HG03139 (cell line): ENCODE measurements around the gene COL18A1.

Source experiments
- ATAC-seq: cut with Tn5 transposase; IDR thresholded peaks from one replicate; pipeline ENCODE4 v1.9.1; 2021; ENCODE audit not compliant: unreplicated experiment

COL18A1 gene

DNA sequence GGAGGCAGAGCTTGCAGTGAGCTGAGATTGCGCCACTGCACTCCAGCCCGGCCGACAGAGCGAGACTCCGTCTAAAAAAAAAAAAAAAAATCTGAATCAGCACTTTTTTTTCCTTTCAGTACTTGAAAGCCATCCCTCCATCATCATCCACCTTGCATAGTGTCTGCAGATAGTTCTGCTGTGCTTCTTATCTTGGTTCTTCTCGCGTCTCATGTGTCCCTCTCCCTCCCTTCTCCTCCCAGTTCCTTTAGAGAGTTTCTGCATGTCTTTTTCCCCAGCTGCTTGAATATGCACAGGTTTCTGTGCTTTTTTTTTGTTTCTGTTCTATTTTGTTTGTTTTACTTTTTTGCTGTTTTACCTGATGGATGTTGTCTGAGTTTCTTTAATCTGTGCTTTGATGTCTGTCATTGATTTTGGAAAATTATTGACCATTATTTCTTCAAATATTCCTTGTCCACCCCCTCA, 3.9 kb upstream of the COL18A1 start:
- ATAC-seq = no peak

DNA sequence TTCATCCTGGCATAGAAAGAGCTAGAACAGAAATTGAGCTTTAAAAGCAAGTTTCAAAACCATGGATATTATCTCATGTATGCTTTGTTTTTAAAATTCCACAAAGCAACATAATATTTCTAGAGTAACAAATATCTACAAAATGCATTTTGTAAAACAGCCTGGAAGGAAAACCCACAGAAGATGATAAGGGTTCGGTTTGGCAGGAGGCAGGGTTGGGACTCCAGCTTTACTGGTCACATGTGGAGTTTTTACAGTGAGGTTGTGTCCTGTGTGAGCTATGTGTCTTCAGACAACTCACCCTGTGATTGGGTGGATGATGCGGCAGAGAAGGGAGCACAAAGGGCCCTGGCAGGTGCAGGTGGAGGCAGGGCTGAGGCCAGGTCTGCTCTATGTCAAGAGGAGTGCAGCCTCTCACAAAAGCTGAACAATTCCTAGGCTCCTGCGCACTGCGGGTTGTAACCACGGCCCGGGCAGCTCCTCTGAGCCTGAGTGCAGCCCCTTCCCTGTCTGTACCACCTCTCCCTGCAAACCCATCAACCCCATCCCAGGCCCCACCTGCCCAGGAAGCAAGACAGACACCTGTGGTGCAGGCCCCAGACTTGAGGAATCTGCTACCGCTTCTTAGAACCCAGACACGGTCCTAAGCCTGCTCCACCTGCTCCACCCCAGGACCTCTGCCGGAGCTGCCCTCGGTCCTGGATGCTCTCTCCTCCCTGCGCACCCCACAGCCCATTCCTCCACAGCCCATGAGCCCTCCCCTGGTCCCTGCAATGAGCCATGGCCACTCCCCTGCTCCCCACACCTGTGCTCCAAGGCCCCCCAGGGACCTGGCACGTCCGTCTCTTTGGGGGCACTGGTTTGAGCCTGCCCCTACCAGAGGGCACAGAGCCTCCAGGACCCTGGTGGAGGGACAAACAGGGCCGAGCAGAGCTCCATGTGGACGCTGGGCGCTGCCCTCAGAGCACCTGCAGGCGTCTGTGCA, 2.8 kb upstream of the COL18A1 start:
- no peak for ATAC-seq

DNA sequence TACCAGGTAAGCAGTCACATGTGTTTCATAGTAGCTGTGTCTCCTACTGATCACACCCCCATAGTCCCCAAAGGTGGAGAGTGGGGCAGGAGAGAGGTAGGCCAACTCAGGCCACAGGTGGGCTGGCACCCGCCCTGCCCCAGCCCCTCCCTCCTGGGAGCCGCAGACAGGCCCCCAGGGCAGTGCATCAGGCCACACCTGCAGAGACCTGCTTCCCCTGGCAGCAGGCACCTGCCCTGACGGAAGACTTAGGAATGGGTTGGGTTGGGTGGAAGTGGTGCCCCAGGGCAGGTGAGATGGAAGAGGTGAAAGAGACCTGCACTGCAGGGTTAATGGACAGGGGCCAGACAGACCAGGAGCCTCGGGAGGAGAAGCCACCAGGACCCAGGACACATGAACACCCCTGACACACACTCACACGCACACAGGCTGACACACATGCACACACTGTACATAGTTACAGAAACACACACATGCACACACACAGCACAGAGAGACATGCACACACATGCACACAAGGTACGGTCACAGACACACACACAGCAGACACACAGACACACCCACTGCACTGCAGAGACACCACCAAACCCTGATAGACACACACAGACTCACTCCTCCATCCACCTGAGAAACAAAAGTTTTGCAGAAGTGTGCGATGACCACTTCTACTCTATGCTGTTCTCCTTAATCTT, 1.7 kb upstream of the COL18A1 start:
- ATAC-seq = no peak

DNA sequence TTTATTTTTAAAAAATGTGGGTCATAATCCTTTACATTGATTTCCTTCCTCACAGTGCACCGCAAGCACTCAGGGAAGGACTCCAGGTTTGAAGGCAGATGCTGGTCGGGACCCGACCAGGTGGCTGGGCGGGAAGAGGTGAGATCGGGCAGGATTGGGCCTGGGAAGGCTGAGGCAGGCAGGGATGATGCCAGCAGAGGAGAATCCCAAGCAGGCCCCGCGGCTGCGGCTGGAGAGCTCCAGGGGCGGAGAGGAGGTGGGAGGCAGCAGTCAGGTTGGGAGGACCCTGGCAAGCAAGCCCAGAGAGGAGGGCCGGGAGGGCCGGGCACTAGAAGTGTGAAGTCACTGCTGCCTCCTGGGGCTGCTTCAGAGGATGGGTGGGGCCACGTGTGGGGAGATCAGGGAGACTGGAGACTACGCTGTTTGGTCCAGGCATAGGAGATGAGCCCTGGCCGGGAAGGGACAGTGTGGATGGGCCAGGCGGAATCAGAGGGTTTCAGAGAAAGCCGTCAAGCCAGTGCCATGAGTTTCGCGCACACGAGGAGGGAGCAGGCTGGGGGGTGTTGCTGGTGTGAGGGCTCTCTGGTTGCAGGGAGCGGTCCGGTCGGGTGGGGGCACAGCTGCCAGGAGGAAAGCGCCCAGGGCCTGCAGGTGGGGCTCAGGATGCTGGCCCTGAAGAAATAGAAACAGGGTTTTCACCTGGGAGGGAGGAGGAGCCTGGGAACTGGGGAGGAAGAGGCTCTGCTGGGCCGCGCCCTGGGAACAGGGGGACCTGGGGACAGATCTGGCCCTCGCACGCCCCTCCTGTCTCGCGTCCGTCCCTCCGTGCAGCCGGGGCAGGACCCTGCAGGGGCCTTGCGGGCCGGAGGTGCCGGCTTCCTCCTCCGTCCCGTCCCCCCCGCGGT, 888 bp upstream of the COL18A1 start:
- no peak for ATAC-seq

DNA sequence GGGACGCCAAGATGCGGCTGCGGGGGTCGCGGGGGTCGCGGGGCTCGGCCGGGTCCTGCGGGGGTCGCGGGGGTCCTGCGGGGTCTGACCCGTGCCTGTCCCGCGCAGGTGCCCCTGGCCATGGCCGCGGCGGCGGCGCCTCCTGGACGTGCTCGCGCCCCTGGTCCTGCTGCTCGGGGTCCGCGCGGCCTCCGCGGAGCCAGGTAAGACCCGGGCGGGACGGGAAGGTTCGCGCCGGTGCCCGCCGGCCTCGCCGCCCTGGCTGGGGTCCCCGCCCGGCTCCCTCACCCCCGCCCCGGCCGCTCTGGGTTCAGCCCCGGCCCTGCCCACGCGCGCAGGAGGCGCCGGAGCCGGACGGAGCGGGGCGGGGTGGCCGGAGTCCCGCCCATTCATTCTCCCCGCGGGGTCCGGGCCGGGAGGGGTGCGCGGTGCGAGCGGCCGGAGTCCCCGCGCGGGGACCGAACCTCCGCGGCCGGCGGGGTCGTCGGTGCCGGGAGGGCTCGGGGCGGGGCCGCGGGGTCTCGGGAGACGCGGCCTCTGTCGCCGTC, 380 bp downstream of the COL18A1 start:
- ATAC-seq = no peak

DNA sequence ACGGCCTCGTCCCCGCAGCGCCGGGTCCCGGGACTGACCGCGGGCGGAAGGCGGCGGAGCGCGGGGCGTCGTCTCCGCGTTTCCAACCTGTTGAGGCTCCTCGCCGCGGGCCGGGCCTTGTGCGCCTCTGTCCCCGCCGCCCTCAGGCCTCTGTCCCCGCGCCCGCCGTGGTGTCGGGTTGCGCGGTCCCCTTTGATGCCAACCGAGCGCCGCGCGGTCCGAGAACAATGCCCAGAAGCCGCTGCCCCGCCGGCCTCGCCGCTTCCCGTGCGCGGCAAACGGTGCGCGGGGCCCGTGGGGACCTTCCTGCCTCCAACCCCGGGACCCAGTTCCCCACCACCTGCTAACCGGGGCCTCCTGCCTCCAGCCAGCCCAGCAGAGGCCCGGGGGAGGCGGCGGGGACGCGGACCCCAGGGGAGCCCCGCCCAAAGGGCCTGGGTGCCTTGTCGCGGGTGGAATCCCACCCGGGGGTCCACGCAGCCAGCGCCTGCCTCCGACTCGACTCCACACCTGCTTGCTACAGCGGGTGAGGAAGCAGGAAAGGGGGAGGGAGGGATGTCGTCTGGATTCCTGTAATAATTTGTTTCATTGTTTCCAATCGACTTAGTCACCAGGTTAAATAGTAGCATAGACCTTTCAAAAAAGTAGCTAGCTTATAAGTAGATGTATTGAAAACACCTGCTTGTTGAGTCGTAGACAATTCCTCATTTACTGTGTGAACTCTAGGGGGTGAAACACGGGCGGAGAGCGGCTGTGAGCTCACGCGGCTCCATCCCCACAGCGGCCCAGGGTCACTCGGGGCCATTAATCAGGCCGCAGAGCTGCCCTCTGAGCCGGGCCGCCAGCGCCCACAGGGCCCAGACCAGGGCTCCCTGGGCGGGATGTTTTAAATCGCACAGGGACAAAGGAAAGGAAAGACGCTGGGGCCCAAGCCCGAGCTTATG, 1.1 kb downstream of the COL18A1 start:
- no peak for ATAC-seq

DNA sequence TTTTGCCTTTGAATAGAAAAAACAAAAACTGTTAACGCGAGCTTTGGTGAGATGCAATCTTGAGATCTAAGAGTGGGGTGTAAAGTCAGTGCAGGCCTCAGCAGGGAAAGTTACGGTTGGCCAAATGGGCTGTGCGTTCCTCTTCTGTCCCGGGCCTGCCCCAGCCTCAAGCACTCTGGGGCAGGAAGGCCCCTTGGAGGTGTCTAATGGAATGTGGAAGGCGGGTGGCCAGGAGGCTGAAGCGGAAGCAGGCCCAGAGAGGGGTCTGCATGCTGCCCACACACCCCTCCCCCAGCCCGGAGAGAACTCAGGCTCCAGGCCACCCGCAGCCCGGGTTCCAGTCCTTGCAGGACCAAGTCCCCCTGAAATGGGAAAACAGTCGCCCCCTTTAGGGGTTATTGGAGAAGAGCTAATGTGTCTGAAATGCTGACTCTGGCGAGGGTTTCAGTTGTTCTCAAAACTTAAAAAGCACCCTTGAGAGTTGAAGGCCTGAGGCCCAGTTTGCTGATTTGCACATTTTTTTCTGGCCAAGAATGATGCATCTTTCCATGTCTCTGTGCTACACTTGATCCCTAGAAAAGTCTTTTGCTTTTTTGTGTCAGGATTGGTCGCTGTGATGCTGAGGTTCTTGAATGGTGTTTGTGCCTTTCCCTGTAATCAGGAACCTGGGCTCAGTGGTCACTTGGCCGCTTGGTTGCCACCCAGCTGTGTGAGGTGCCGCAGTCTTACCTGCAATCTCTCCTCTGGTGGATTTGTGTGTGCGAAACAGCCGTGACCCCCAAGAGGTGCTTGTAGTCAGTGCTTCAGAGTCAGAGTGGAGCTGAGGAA, 2.0 kb downstream of the COL18A1 start:
- ATAC-seq = no peak

DNA sequence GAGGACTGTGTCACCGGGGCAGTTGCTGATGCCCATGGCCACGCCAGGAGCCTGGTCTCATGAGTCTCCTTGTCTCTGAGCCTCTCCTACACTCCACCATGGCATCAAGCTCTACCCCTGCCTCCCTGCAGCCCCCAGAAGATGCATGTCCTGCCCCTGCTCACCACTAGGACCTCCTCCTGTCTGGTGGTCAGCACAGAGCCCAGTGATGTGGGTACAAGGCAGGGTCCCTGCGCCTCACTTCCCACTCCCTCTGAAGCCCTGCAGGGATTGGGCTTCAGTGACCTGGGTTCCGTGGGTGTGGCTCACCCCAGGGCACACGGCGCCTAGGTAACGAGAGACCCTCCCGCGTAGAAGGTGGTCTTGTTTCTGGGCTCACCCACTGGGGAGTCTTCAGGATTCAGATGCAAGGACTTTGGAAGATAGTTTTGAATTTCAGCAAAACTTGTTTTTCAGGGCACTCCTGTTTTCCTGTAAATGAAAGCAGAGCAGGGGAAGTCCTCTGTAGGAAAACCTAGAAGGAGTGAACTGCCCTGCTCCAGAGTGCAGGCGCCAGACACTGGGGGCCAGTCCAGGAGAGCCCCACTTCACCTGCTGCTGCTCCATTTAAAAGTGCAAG, 2.8 kb downstream of the COL18A1 start:
- ATAC-seq = no peak

DNA sequence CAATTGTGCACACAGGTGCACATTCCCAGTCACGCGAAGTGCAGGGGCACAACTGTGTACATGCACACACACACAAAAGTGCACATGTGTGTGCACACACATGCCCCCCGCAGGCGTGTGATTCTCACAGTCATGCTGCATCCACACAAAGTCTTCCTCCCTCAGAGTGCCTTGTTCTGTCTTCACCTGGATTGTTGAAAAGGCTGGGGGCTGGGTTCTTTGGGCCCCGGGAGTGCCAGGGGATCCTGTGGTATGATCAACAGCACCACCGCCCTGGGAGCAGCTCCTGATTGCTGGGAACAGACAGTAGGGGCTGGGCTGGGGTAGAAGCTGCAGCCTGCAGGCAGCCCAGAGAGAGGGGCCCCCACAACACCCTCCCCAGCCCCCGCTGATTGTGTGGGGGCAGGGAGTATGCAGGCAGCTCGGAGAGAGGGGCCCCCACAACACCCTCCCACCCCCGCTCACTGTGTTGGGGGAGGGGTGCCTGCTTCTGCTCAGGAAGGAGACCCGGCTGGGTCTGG, 3.4 kb downstream of the COL18A1 start:
- ATAC-seq = no peak

DNA sequence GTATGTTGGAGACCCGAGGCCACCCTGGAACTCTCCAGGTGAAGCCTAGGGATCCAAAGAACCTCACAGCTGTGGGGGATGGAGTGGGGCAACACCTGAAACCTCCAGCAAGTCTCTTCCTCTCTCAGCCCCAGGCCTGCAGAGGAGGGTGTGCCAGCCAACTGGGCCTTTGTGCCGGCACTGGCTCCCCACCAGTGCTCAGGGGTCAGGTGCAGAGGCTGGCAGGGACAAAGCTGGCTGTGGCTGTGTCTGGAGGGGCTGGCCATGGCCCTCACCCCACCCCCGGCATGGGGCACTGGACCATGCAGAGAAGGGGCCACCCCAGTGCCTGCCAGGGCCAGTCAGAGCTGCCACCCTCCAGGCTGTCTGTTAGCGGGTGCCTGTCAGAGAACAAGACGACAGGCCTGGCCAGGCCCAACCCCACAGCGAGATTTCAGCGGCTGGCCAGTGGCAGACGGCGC, 3.9 kb downstream of the COL18A1 start:
- no peak for ATAC-seq

DNA sequence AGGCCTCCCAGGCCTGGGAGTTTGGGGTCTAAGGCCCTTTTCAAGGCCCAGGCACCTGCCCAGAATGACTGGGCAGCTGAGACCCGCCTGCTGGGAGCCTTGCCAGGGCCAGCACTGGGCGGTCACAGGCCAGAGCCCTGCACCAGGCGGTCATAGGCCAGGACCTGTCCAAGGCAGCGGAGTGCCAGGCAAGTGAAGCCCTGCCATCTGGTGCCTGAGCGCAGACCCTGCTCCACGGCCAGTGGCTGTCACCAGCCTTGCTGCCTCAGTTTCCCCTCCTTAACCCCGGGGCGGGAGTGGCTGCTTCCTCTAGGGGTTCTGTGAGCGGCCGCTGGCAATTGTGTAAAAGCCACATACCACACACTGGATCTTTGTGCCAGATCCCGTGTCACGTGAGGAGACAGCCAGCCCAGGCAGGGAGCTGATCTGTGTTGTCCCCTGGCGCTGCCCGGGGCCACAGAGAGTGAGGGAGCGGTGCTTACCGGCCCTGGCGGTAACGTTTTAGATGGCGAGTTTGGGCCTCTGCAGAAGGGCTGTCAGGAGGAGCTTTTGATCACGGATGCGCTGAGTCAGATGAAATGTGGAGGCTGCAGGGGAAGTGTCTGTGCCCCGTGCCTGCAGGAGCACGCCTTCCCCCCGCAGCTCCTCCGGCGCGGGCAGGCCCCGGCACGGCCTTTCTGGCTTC, 4.6 kb downstream of the COL18A1 start:
- ATAC-seq = no peak

DNA sequence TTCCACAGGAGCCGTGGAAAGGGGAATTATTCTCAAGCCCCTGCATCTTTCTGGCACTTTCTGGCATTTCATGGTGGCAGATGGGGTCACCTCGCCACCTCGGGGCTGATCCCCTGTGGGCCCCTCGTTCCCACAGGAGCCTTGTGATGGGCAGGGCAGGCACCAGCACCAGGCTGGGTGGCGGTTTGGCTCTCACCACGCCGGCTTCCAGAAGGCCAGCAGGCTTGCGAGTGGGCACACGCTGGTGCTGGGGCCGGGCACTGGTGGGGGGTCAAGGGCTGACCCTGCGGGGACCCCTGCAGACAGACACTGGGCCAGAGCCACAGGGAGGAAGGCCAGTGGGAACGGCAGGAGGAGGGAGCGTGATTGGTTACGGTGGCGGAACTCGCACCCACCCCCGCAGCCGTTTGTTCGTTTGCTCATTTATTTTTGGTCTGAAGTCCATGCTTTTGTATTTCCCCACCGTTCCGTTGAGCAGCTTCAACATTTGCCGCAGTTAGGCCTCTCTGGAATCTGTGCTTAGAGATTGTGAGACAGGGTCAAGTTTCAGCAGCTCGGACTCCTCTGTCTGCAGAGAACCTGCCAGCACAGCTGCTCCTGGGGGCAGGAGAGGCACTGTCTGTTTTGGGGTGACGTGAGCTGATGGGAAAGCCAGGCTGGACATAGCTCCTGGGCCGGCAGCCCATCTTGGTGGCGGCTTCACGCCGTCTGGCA, 5.3 kb downstream of the COL18A1 start:
- ATAC-seq = no peak

DNA sequence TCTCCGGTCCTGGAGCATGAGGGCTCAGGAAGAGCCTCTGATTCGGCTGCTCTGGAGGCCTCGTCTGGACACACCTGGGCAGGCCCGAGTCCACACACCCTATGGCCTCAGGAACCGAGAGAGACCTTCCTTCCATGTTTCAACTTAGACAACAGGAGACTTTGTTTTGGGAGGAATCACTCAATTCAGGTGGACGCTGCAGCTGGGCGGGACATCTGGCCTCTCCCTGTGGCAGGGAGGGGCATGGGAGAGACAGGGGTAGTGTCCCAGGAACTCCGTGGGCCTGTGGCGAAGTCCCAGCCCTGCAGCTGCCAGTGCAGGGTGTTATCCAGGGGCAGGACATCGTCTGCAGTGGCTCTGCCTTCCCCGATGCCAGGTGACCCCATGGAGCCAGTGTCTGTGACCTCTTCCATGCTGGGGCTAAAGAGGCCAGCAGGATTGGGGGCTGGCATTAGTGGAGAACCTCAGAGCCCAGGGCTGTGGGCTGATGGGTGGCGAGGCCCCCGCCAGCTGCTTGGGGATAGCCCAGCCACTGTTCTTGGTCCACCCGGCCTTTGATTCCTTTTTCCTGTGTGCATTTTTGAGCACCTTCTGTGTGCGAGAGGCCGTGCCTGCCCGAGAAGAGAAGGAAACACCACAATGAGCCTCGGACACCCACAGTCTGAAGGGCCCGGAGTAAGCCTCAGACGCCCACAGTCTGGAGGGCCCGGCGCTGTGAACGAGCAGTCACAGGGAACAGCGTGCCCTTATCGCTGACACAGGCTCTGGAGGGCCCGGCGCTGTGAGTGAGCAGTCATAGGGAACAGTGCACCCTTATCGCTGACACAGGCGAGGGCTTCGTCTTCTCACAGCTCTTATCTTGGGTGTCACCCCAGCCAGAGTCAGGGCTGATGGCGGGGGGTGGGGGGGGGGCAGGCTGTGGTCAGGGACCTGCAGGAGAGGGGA, 6.2 kb downstream of the COL18A1 start:
- no peak for ATAC-seq

DNA sequence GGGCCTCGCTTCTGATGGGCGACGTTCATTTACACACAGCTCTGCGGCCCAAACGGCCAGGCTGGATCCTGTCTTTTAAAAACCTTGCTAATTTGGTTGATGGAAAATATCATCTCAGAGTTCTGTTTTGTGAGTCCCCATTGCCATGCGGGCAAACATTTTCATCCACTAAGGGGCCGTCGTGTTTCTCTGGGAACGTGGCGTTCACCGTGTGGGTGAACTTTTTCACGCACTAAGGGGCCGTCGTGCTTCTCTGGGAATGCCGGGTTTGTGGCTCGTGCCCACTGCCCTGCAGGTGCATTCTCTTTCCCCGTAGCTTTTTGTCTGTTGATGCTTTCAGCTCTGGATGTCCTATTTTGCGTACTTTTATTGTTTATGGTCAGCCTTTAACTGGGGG, 6.8 kb downstream of the COL18A1 start:
- no peak for ATAC-seq

DNA sequence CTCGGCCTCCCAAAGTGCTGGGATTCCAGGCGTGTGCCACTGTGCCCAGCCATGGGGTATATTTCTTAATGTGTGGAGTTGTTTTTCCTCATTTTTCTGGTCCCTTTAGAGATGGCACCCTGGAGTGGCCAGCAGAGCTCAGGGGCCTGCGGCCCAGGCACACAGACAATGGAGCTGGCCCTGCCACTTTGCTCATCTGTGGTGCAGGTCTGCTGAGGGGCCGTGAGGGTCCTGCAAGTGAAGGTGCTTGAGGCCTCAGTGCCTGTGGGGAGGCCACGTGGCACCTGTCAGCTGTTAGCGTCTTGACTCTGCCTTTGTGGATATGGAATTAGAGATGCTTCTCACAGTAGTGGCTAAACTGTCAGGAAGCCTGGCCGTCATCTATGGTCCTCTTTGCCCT, 7.5 kb downstream of the COL18A1 start:
- no peak for ATAC-seq
